GM06990 (cell line): Measurements from ENCODE around the gene TMEM201.

Experiments used
- DNase-seq: peaks from one replicate; pipeline ENCODE4 v3.0.0-alpha.2; 2011; ENCODE audit not compliant: insufficient read length; ENCODE audit errors: extremely low read depth
- H3K27me3 ChIP-seq: replicated peaks from 2 replicates; pipeline ENCODE4 v1.6.0; 2011; ENCODE audit warnings: low read length; ENCODE audit not compliant: control insufficient read depth, insufficient read depth
- H3K36me3 ChIP-seq: 2 replicates; pipeline ENCODE4 v1.5.1; 2011; ENCODE audit warnings: low read length; ENCODE audit not compliant: control insufficient read depth, insufficient read depth
- H3K4me3 ChIP-seq: replicated peaks from 2 replicates; pipeline ENCODE4 v1.5.1; 2011; ENCODE audit warnings: low read depth, mild to moderate bottlenecking, control low read depth, low read length
- CTCF ChIP-seq: IDR thresholded peaks from 2 replicates; pipeline ENCODE4 v1.5.1; 2011; ENCODE audit warnings: low read length, control low read depth, mild to moderate bottlenecking, inconsistent platforms; ENCODE audit not compliant: insufficient read depth, poor library complexity, severe bottlenecking

The TMEM201 gene

GRCh38 chr1:9588551-9589143 is at the start of gene TMEM201:
Gene TMEM201, plus strand, starts transcription at chr1:9588911. Its CDS starts 20 bp downstream, at chr1:9588931.
- H3K4me3 ChIP-seq = peak within 1 kb of the TSS; percentile 87
- peak; percentile 27 for TF ChIP-seq CTCF
- H3K27me3 ChIP-seq = no peaks in the 10 kb centered on the region
- no peaks in the 10 kb centered on the region; the same call in 1 of the 2 replicates for H3K36me3 ChIP-seq
- DNase-seq = peak; percentile 95

DNA sequence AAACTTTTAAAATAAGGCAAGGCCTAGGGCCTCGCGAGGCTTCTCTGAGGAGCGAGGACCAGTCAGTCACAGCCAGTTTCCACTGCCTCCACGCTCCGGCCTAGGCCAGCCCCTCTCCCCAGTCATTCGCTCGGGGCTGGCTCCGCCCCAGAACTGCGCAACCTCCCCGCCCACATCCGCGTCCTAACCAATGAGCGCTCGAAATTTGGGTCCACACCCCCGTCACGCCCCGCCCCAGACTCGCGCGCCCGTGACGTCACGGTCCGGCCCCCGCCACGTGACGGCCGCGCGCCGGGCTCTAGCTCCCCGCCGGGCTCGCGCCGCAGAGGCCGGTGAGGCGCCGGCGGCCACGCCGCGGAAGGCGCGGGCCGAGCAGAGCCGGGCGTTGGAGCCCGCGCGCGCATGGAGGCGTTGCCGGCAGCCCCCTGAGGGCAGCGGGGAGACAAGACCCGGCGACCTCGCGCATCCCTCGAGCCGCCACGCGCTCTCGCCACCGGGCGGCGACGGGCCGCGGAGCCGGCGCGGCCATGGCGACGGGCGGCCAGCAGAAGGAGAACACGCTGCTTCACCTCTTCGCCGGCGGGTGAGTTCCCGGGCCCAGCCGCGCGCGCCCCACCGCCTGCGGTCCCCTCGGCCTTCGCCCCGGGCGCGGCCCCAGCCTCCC is 49.4 kb upstream of the TMEM201 start, which contains the start of gene SLC25A33:
SLC25A33 (plus strand) TSS at position 301 of the 664 bp plus-strand sequence; CDS start at position 528, 227 bp downstream.
- TF ChIP-seq CTCF = no peak
- no peaks in the 10 kb centered on the region; the same call in 1 of the 2 replicates for H3K36me3 ChIP-seq
- no peaks in the 10 kb centered on the region for H3K27me3 ChIP-seq
- peak; percentile 97 for DNase-seq
- peak within 1 kb of the TSS; percentile 91 for H3K4me3 ChIP-seq

GRCh38 chr1:9539829-9540550 is 48.7 kb upstream of the TMEM201 start:
- Histone ChIP-seq H3K4me3 (peak overlapping the region; percentile 91), H3K36me3 (no peaks in the 10 kb centered on the region; the same call in 1 of the 2 replicates), H3K27me3 (no peaks in the 10 kb centered on the region)
- no peak for TF ChIP-seq CTCF
- DNase-seq = peak; percentile 75

- H3K4me3 ChIP-seq = no peak overlapping the region
- TF ChIP-seq CTCF = no peak
These were observed 46.3 kb upstream of the TMEM201 start for GRCh38 chr1:9542430-9542829.

DNA sequence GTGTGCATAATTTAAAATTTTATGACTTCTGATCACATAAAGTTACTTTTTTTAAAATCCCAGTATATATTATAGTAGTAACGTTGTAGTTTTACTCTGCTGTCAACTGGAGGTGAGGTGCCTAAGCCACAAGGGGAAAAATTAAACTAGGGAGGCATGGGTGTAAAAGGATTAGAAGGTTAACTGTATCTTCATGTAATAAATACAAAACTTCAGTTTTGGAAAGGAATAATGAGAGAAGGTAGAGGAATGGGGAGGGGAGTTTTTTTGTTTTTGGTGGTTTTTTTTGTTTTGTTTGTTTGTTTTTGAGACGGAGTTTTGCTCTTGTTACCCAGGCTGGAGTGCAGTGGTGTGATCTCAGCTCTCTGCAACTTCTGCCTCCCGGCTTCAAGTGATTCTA is 43.8 kb upstream of the TMEM201 start:
- no peak for TF ChIP-seq CTCF
- Histone ChIP-seq H3K36me3 (no peaks in the 10 kb centered on the region; the same call in 1 of the 2 replicates), H3K4me3 (no peak overlapping the region), H3K27me3 (no peaks in the 10 kb centered on the region)
- no peak for DNase-seq

More at GRCh38 chr1:9542430-9542829, 46.3 kb upstream of the TMEM201 start:
- no peaks in the 10 kb centered on the region; the same call in 1 of the 2 replicates for H3K36me3 ChIP-seq
- H3K27me3 ChIP-seq = no peaks in the 10 kb centered on the region
- no peak for DNase-seq
